NCI-H2081 (cell line): Measurements from ENCODE around the gene STN1.

Experiments
- DNase-seq, 2 experiments: peaks; one replicate each; lab custom pipeline; 2025; lab: John Stamatoyannopoulos, UW

STN1 gene

GRCh38 chr10:103918053-103918846 lies at the start of gene STN1:
Gene STN1 (minus strand): TSS chr10:103918184. CDS start chr10:103917594, 590 bp downstream.
- DNase-seq = peak; percentile 91 to 93

- DNase-seq = peak in 1 of 2 experiments; percentile 14
Measured at GRCh38 chr10:103967448-103968071, 49.6 kb upstream of the STN1 start.

GRCh38 chr10:103966671-103967447 lies 48.9 kb upstream of the STN1 start, which contains the start of gene SLK:
Gene SLK (plus strand): TSS chr10:103967140. CDS start chr10:103967746, 606 bp downstream.
- DNase-seq = peak; percentile 76 to 78

- no peak for DNase-seq
Measured at GRCh38 chr10:103960103-103960502, 42.1 kb upstream of the STN1 start.

GRCh38 chr10:103958996-103959395 lies 41.0 kb upstream of the STN1 start:
- DNase-seq = no peak

GRCh38 chr10:103954543-103954942 lies 36.6 kb upstream of the STN1 start:
- no peak for DNase-seq

- no peak for DNase-seq
Measured at GRCh38 chr10:103951942-103952341, 34.0 kb upstream of the STN1 start.

- DNase-seq = no peak
Measured at GRCh38 chr10:103951183-103951582, 33.2 kb upstream of the STN1 start.

- DNase-seq = no peak
Measured at GRCh38 chr10:103949728-103950127, 31.7 kb upstream of the STN1 start.

GRCh38 chr10:103947799-103948516 lies 30.0 kb upstream of the STN1 start:
- DNase-seq = no peak

- DNase-seq = no peak
Measured at GRCh38 chr10:103942866-103943265, 24.9 kb upstream of the STN1 start.

- no peak for DNase-seq
Measured at GRCh38 chr10:103941801-103942200, 23.8 kb upstream of the STN1 start.

- DNase-seq = no peak
Measured at GRCh38 chr10:103939522-103939921, 21.5 kb upstream of the STN1 start.

GRCh38 chr10:103936022-103936421 lies 18.0 kb upstream of the STN1 start:
- DNase-seq = no peak

- DNase-seq = no peak
Measured at GRCh38 chr10:103934308-103934707, 16.3 kb upstream of the STN1 start.

- DNase-seq = no peak
Measured at GRCh38 chr10:103933557-103934121, 15.7 kb upstream of the STN1 start.

- DNase-seq = no peak
Measured at GRCh38 chr10:103932971-103933370, 15.0 kb upstream of the STN1 start.

GRCh38 chr10:103932271-103932670 lies 14.3 kb upstream of the STN1 start:
- DNase-seq = no peak

GRCh38 chr10:103931603-103932002 lies 13.6 kb upstream of the STN1 start:
- no peak for DNase-seq

- DNase-seq = no peak
Measured at GRCh38 chr10:103930881-103931280, 12.9 kb upstream of the STN1 start.

- DNase-seq = no peak
Measured at GRCh38 chr10:103930449-103930848, 12.5 kb upstream of the STN1 start.
